Neuronal stem cell (in vitro differentiated cells): ENCODE measurements around the gene PIAS4.

Source experiments
- DNase-seq: peaks from one replicate; pipeline ENCODE4 v3.0.0-alpha.2; 2013; ENCODE audit warnings: low spot score
- H2AFZ ChIP-seq: one replicate; pipeline ENCODE4 v1.6.1; 2013; ENCODE audit warnings: mild to moderate bottlenecking, low read length, inconsistent platforms
- H2AK5ac ChIP-seq: 2 replicates; pipeline ENCODE4 v1.6.1; 2013; ENCODE audit warnings: low read depth, mild to moderate bottlenecking, inconsistent platforms, low read length, moderate library complexity, mixed read lengths
- H2BK120ac ChIP-seq: 2 replicates; pipeline ENCODE4 v1.6.1; 2013; ENCODE audit warnings: low read depth, mild to moderate bottlenecking, inconsistent platforms, low read length, moderate library complexity, mixed read lengths
- H2BK12ac ChIP-seq: one replicate; pipeline ENCODE4 v1.6.1; 2013; ENCODE audit warnings: low read length, inconsistent platforms
- H2BK15ac ChIP-seq: 2 replicates; pipeline ENCODE4 v1.6.1; 2013; ENCODE audit warnings: mild to moderate bottlenecking, low read length, inconsistent platforms, mixed read lengths
- H2BK5ac ChIP-seq: one replicate; pipeline ENCODE4 v1.6.1; 2013; ENCODE audit warnings: inconsistent platforms, mild to moderate bottlenecking, low read length, moderate library complexity
- H3K14ac ChIP-seq: one replicate; pipeline ENCODE4 v1.6.1; 2013; ENCODE audit warnings: low read length, inconsistent platforms
- H3K18ac ChIP-seq: 2 replicates; pipeline ENCODE4 v1.6.1; 2013; ENCODE audit warnings: low read length, inconsistent platforms
- H3K23ac ChIP-seq: 2 replicates; pipeline ENCODE4 v1.6.1; 2013; ENCODE audit warnings: low read depth, mild to moderate bottlenecking, mixed read lengths, low read length, inconsistent platforms; ENCODE audit not compliant: poor library complexity
- H3K27ac ChIP-seq: replicated peaks from 3 replicates; pipeline ENCODE4 v1.5.1; 2013; ENCODE audit warnings: low read length, inconsistent platforms
- H3K27me3 ChIP-seq, 3 experiments: 2 replicates each; pipeline ENCODE4 v1.6.1; 2013; ENCODE audit warnings: low read length in 3 of 3, mild to moderate bottlenecking in 2 of 3, inconsistent platforms in 1 of 3, low read depth in 1 of 3, mixed read lengths in 1 of 3, moderate library complexity in 1 of 3; ENCODE audit not compliant: control insufficient read depth in 3 of 3, insufficient read depth in 3 of 3
- H3K36me3 ChIP-seq, 2 donors: replicated peaks in 1 of 2; 2 replicates each; pipeline ENCODE4 v1.6.1; 2013; ENCODE audit warnings: low read length in 2 of 2; ENCODE audit not compliant: control insufficient read depth in 2 of 2, insufficient read depth in 2 of 2
- H3K4ac ChIP-seq: 2 replicates; pipeline ENCODE4 v1.6.1; 2013; ENCODE audit warnings: inconsistent platforms, mild to moderate bottlenecking, low read length, moderate library complexity
- H3K4me1 ChIP-seq, 2 donors: 1 replicate in 1 of 2; 2 replicates in 1 of 2; pipeline ENCODE4 v1.6.1; 2013; ENCODE audit warnings: low read length in 2 of 2, low read depth in 1 of 2; ENCODE audit not compliant: control insufficient read depth in 2 of 2, insufficient read depth in 1 of 2
- H3K4me2 ChIP-seq: one replicate; pipeline ENCODE4 v1.6.1; 2013; ENCODE audit warnings: mild to moderate bottlenecking, low read length, inconsistent platforms; ENCODE audit not compliant: insufficient read depth, poor library complexity, severe bottlenecking
- H3K4me3 ChIP-seq, 2 donors: 2 replicates each; pipeline ENCODE4 v1.5.1; 2013; ENCODE audit warnings: low read length in 2 of 2, mild to moderate bottlenecking in 2 of 2, inconsistent platforms in 1 of 2, moderate library complexity in 1 of 2
- H3K79me1 ChIP-seq: one replicate; pipeline ENCODE4 v1.6.1; 2013; ENCODE audit warnings: low read depth, mild to moderate bottlenecking, inconsistent platforms, low read length, moderate library complexity
- H3K9ac ChIP-seq: one replicate; pipeline ENCODE4 v1.6.1; 2013; ENCODE audit warnings: mild to moderate bottlenecking, low read depth, low read length, inconsistent platforms; ENCODE audit not compliant: poor library complexity
- H3K9me3 ChIP-seq, 2 donors: replicated peaks in 1 of 2; 2 replicates each; pipeline versions ENCODE3 to v1.6.1; 2013; ENCODE audit warnings: low read length in 2 of 2, mild to moderate bottlenecking in 2 of 2, inconsistent platforms in 1 of 2, low read depth in 1 of 2, mixed read lengths in 1 of 2, moderate library complexity in 1 of 2; ENCODE audit not compliant: control insufficient read depth in 2 of 2, insufficient read depth in 1 of 2
- H4K8ac ChIP-seq: one replicate; pipeline ENCODE4 v1.6.1; 2013; ENCODE audit warnings: low read depth, mild to moderate bottlenecking, inconsistent platforms, low read length, moderate library complexity
- H4K91ac ChIP-seq: one replicate; pipeline ENCODE4 v1.6.1; 2013; ENCODE audit warnings: low read length, low read depth, mild to moderate bottlenecking, inconsistent platforms; ENCODE audit not compliant: poor library complexity
- WGBS, 2 donors: extraction: QIAGEN DNeasy Blood & Tissue Kit; methylation state at CpG; one replicate each; pipeline ENCODE4 v1.1.7; 2013; ENCODE audit warnings: missing lambda C conversion rate in 2 of 2, mixed read lengths in 1 of 2; ENCODE audit not compliant: insufficient read length in 2 of 2, insufficient replicate concordance in 1 of 2; ENCODE audit errors: extremely low coverage in 2 of 2; 5-methylcytosine and 5-hydroxymethylcytosine counted together

The PIAS4 gene

GRCh38 chr19:4061178-4061682, 53.7 kb downstream of the PIAS4 start:
- H4K8ac ChIP-seq: no peak overlapping the region
- no peak overlapping the region for H3K4ac ChIP-seq
- H3K27ac ChIP-seq: no peak overlapping the region
- H3K27me3 ChIP-seq: no peaks in the 10 kb centered on the region
- no peak overlapping the region for H3K9ac ChIP-seq
- no peak overlapping the region for H2BK120ac ChIP-seq
- H2BK5ac ChIP-seq: no peak overlapping the region
- no peak overlapping the region for H3K4me2 ChIP-seq
- peaks cover 11 to 12% of the 10 kb centered on the region in 2 donors for H3K4me1 ChIP-seq
- no peaks in the 10 kb centered on the region for H3K9me3 ChIP-seq
- H3K36me3 ChIP-seq: peaks cover 2 to 6% of the 10 kb centered on the region in 2 donors
- H2AFZ ChIP-seq: no peak overlapping the region
- H2BK15ac ChIP-seq: no peak overlapping the region
- no peak overlapping the region for H3K4me3 ChIP-seq
- H3K14ac ChIP-seq: no peak overlapping the region
- no peak for DNase-seq
- no CpG with 5 or more reads among the region's 23 CpGs for WGBS, 2 donors
- H3K79me1 ChIP-seq: peaks cover 43% of the 10 kb centered on the region
- H2BK12ac ChIP-seq: no peak overlapping the region
- H4K91ac ChIP-seq: no peak overlapping the region
- peak overlapping the region; percentile 52 for H3K18ac ChIP-seq
- peak overlapping the region; percentile 75 for H3K23ac ChIP-seq
- peak overlapping the region; percentile 61 for H2AK5ac ChIP-seq

DNA sequence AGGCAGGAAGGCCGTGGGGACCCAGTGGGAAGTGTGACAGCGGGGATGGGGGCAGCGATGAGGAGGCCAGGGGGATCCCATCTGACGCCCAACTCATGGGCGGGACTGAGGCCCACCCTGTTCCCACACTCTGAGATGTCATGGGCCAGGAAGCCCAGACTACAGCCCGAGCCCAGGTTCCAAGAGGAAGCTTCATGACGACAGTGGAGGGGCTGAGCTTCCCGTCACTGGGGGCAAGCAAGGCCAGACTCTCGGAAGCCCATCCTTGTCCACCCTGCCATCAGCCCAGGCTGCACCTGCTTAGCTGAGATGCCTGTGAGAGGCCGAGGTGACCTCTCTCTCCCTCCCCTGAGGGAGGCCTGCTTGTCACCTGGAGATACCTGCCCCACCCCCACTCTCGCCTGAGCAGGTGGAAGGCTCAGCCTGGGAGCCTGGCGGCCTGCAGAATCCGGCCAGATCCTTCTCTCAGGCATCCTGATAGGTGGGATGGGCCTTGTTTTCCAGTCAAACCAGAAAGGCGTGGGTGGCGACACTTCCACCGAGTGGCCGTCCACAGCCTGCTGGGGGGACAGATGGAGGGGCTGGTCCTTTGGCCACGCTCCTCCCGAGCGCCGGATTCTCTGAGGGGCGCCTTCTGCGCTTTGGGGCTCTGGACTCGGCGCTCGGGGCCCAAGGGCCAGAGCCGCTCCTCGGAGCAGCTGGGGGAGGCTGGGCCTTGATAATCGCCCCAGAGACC, 54.3 kb downstream of the PIAS4 start:
- H3K18ac ChIP-seq: peak overlapping the region; percentile 52
- no peaks in the 10 kb centered on the region for H3K27me3 ChIP-seq
- peaks cover 11 to 12% of the 10 kb centered on the region in 2 donors for H3K4me1 ChIP-seq
- no peak overlapping the region for H3K4me2 ChIP-seq
- H3K27ac ChIP-seq: no peak overlapping the region
- no peak overlapping the region for H2BK12ac ChIP-seq
- H2BK15ac ChIP-seq: no peak overlapping the region
- peak overlapping the region; percentile 51 for H3K9ac ChIP-seq
- no CpG with 5 or more reads among the region's 29 CpGs for WGBS, 2 donors
- no peak overlapping the region for H3K4me3 ChIP-seq
- H3K9me3 ChIP-seq: no peaks in the 10 kb centered on the region
- no peak overlapping the region for H2AFZ ChIP-seq
- H2BK5ac ChIP-seq: no peak overlapping the region
- no peak overlapping the region for H2BK120ac ChIP-seq
- peaks cover 41% of the 10 kb centered on the region for H3K79me1 ChIP-seq
- H4K91ac ChIP-seq: no peak overlapping the region
- H3K14ac ChIP-seq: no peak overlapping the region
- no peak overlapping the region for H4K8ac ChIP-seq
- no peak for DNase-seq
- peaks cover 2 to 6% of the 10 kb centered on the region in 2 donors for H3K36me3 ChIP-seq
- H3K4ac ChIP-seq: no peak overlapping the region
- H3K23ac ChIP-seq: peak overlapping the region; percentile 57
- H2AK5ac ChIP-seq: peak overlapping the region; percentile 42

- H2AFZ ChIP-seq: no peak overlapping the region
- H2BK120ac ChIP-seq: no peak overlapping the region
- H3K4me2 ChIP-seq: no peak overlapping the region
- no peak overlapping the region for H3K27ac ChIP-seq
- H2BK15ac ChIP-seq: no peak overlapping the region
- H2AK5ac ChIP-seq: peak overlapping the region; percentile 5
- H2BK12ac ChIP-seq: peak overlapping the region; percentile 30
- no peak overlapping the region for H2BK5ac ChIP-seq
- H3K4me1 ChIP-seq: peaks cover 11 to 12% of the 10 kb centered on the region in 2 donors
- WGBS, 2 donors: no CpG with 5 or more reads among the region's 30 CpGs
- H3K4ac ChIP-seq: no peak overlapping the region
- peaks cover 0 to 6% (median 4%) of the 10 kb centered on the region in 3 experiments for H3K27me3 ChIP-seq
- H3K14ac ChIP-seq: no peak overlapping the region
- peaks cover 39% of the 10 kb centered on the region for H3K79me1 ChIP-seq
- peak overlapping the region; percentile 52 for H3K18ac ChIP-seq
- peak overlapping the region; percentile 19 for H4K8ac ChIP-seq
- H3K36me3 ChIP-seq: peaks cover 2 to 6% of the 10 kb centered on the region in 2 donors
- peak overlapping the region; percentile 53 for H3K23ac ChIP-seq
- H3K4me3 ChIP-seq: no peak overlapping the region
- no peaks in the 10 kb centered on the region for H3K9me3 ChIP-seq
- no peak for DNase-seq
- peak overlapping the region; percentile 3 for H3K9ac ChIP-seq
- no peak overlapping the region for H4K91ac ChIP-seq
Measured at GRCh38 chr19:4062419-4063368, 55.2 kb downstream of the PIAS4 start.
